H9 (cell line): ENCODE measurements around the gene FAM13A. TPM values are rescaled to one million over a fixed set of nuclear protein-coding genes. Genes with fewer than 3 reads are reported as not detected.

ENCODE experiments used
- DNase-seq: peaks from one replicate; pipeline ENCODE4 v3.0.0-alpha.2; 2017
- H2AFZ ChIP-seq: one replicate; pipeline ENCODE4 v1.6.1; 2013; ENCODE audit warnings: mild to moderate bottlenecking, low read length, control low read depth, moderate library complexity
- H2AK5ac ChIP-seq: 2 replicates; pipeline ENCODE4 v1.6.1; 2013; ENCODE audit warnings: low read length, control low read depth, mixed read lengths; ENCODE audit not compliant: insufficient read length
- H2BK120ac ChIP-seq: one replicate; pipeline ENCODE4 v1.6.1; 2013; ENCODE audit warnings: low read depth, mild to moderate bottlenecking, low read length, control low read depth, inconsistent platforms; ENCODE audit not compliant: poor library complexity, severe bottlenecking
- H2BK12ac ChIP-seq: 2 replicates; pipeline ENCODE4 v1.6.1; 2013; ENCODE audit warnings: low read length, control low read depth, mixed read lengths, low read depth; ENCODE audit not compliant: insufficient read length
- H2BK15ac ChIP-seq: 2 replicates; pipeline ENCODE4 v1.6.1; 2013; ENCODE audit warnings: low read depth, low read length, control low read depth
- H2BK20ac ChIP-seq: one replicate; pipeline ENCODE4 v1.6.1; 2013; ENCODE audit warnings: low read depth, mild to moderate bottlenecking, low read length, control low read depth, inconsistent platforms; ENCODE audit not compliant: poor library complexity, severe bottlenecking
- H2BK5ac ChIP-seq: 2 replicates; pipeline ENCODE4 v1.6.1; 2013; ENCODE audit warnings: low read length, control low read depth, mixed read lengths; ENCODE audit not compliant: insufficient read length
- H3K14ac ChIP-seq: 2 replicates; pipeline ENCODE4 v1.6.1; 2013; ENCODE audit warnings: low read length, control low read depth; ENCODE audit not compliant: insufficient read depth
- H3K18ac ChIP-seq: 2 replicates; pipeline ENCODE4 v1.6.1; 2013; ENCODE audit warnings: low read depth, mild to moderate bottlenecking, mixed read lengths, low read length, control low read depth; ENCODE audit not compliant: insufficient read length
- H3K23ac ChIP-seq: 2 replicates; pipeline ENCODE4 v1.6.1; 2013; ENCODE audit warnings: low read length, control low read depth, mixed read lengths, low read depth; ENCODE audit not compliant: insufficient read length
- H3K23me2 ChIP-seq: 2 replicates; pipeline ENCODE4 v1.6.1; 2013; ENCODE audit warnings: low read depth, mild to moderate bottlenecking, mixed read lengths, low read length, control low read depth; ENCODE audit not compliant: insufficient read length, poor library complexity, severe bottlenecking
- H3K27ac ChIP-seq: 2 replicates; pipeline ENCODE4 v1.5.1; 2013; ENCODE audit warnings: low read length, control low read depth, mixed read lengths, low read depth; ENCODE audit not compliant: insufficient read length
- H3K27me3 ChIP-seq: 2 replicates; pipeline ENCODE4 v1.6.1; 2013; ENCODE audit warnings: low read length, control low read depth, inconsistent platforms; ENCODE audit not compliant: insufficient read depth
- H3K4ac ChIP-seq: 2 replicates; pipeline ENCODE4 v1.6.1; 2013; ENCODE audit warnings: low read depth, mild to moderate bottlenecking, control low read depth, inconsistent platforms, low read length, moderate library complexity
- H3K4me1 ChIP-seq: 2 replicates; pipeline ENCODE4 v1.6.1; 2013; ENCODE audit warnings: low read length, control low read depth, inconsistent platforms; ENCODE audit not compliant: insufficient read depth
- H3K4me2 ChIP-seq: 2 replicates; pipeline ENCODE4 v1.6.1; 2013; ENCODE audit warnings: low read length, control low read depth, mixed read lengths; ENCODE audit not compliant: insufficient read length, insufficient read depth
- H3K56ac ChIP-seq: 2 replicates; pipeline ENCODE4 v1.6.1; 2013; ENCODE audit warnings: low read depth, mild to moderate bottlenecking, mixed read lengths, low read length, control low read depth; ENCODE audit not compliant: insufficient read length
- H3K79me1 ChIP-seq: 2 replicates; pipeline ENCODE4 v1.6.1; 2013; ENCODE audit warnings: low read depth, mild to moderate bottlenecking, moderate library complexity, low read length, control low read depth, inconsistent platforms; ENCODE audit not compliant: insufficient read depth, poor library complexity, severe bottlenecking
- H3K79me2 ChIP-seq: 2 replicates; pipeline ENCODE4 v1.6.1; 2013; ENCODE audit warnings: low read length, control low read depth, inconsistent platforms; ENCODE audit not compliant: insufficient read depth
- H3K9ac ChIP-seq: 2 replicates; pipeline ENCODE4 v1.6.1; 2013; ENCODE audit warnings: low read length, control low read depth, mixed read lengths; ENCODE audit not compliant: insufficient read length; ENCODE audit errors: extremely low read depth
- H3K9me3 ChIP-seq: one replicate; pipeline ENCODE4 v1.6.1; 2013; ENCODE audit warnings: low read depth, low read length, inconsistent platforms; ENCODE audit not compliant: control insufficient read depth
- H3T11ph ChIP-seq: one replicate; pipeline ENCODE4 v1.6.1; 2013; ENCODE audit warnings: mild to moderate bottlenecking, low read length, control low read depth, inconsistent platforms
- H4K20me1 ChIP-seq: one replicate; pipeline ENCODE4 v1.6.1; 2013; ENCODE audit not compliant: control insufficient read depth, insufficient read length, insufficient read depth
- H4K5ac ChIP-seq: 2 replicates; pipeline ENCODE4 v1.6.1; 2013; ENCODE audit warnings: low read depth, mild to moderate bottlenecking, mixed read lengths, low read length, control low read depth; ENCODE audit not compliant: insufficient read length
- H4K8ac ChIP-seq: replicated peaks from 2 replicates; pipeline ENCODE4 v1.6.1; 2013; ENCODE audit warnings: low read length, control low read depth, mixed read lengths, low read depth; ENCODE audit not compliant: insufficient read length
- H4K91ac ChIP-seq: 2 replicates; pipeline ENCODE4 v1.6.1; 2013; ENCODE audit warnings: low read depth, mild to moderate bottlenecking, moderate library complexity, mixed read lengths, low read length, control low read depth; ENCODE audit not compliant: insufficient read length
- H3K27ac Mint-ChIP-seq, 3 experiments: 2 replicates in 2 of 3; 3 replicates in 1 of 3; pipeline ENCODE4 v1.8.0; 2020 to 2021; ENCODE audit warnings: mixed read lengths in 3 of 3, mild to moderate bottlenecking in 1 of 3, moderate library complexity in 1 of 3
- H3K27me3 Mint-ChIP-seq: 2 replicates; pipeline ENCODE4 v1.8.0; 2021; ENCODE audit warnings: low read depth, mild to moderate bottlenecking, moderate library complexity, mixed read lengths
- H3K36me3 Mint-ChIP-seq, 3 experiments: 2 replicates in 2 of 3; 3 replicates in 1 of 3; pipeline ENCODE4 v1.8.0; 2020 to 2021; ENCODE audit warnings: low read depth in 3 of 3, mixed read lengths in 3 of 3; ENCODE audit not compliant: insufficient read depth in 1 of 3
- H3K4me1 Mint-ChIP-seq, 2 experiments: 2 replicates each; pipeline ENCODE4 v1.8.0; 2020; ENCODE audit warnings: mixed read lengths in 2 of 2
- H3K4me3 Mint-ChIP-seq, 2 experiments: 2 replicates in 1 of 2; 3 replicates in 1 of 2; pipeline ENCODE4 v1.8.0; 2020 to 2021; ENCODE audit warnings: mild to moderate bottlenecking in 2 of 2, mixed read lengths in 2 of 2, moderate library complexity in 1 of 2
- H3K9me3 Mint-ChIP-seq, 2 experiments: 2 replicates in 1 of 2; 3 replicates in 1 of 2; pipeline ENCODE4 v1.8.0; 2020; ENCODE audit warnings: mild to moderate bottlenecking in 2 of 2, mixed read lengths in 2 of 2, moderate library complexity in 1 of 2
- CTCF ChIP-seq: fragments of 200-600 bp; sonication (generic); conservative IDR thresholded peaks from 3 replicates; pipeline ENCODE4 v1.8.0; 2021; ENCODE audit warnings: antibody characterized with exemption, mild to moderate bottlenecking
- WGBS: extraction: QIAGEN DNeasy Blood & Tissue Kit; methylation state at CpG from one replicate; pipeline ENCODE4 v1.1.7; 2013; ENCODE audit warnings: missing lambda C conversion rate, low lambda C conversion rate, mixed read lengths; ENCODE audit not compliant: insufficient read length; ENCODE audit errors: extremely low coverage; 5-methylcytosine and 5-hydroxymethylcytosine counted together
- total RNA-seq: library from RNA; stranded (reverse); gene quantifications from 2 replicates; pipeline ENCODE4 v1.2.1, GENCODE V29; 2021

Gene FAM13A
- total RNA-seq, 1 experiment from 2014 or later = 12.7 TPM

- Histone ChIP-seq H2BK20ac (no peak overlapping the region), H2AK5ac (no peak overlapping the region), H2BK5ac (no peak overlapping the region), H3K9me3 (no peaks in the 10 kb centered on the region), H3K4me1 (no peaks in the 10 kb centered on the region), H4K8ac (no peak overlapping the region), H3K27ac (no peak overlapping the region), H2BK12ac (no peak overlapping the region), H3K18ac (no peak overlapping the region), H3K79me1 (no peaks in the 10 kb centered on the region), H3K79me2 (no peaks in the 10 kb centered on the region), H2BK120ac (no peak overlapping the region), H3K14ac (no peak overlapping the region), H4K91ac (no peak overlapping the region), H3K4ac (no peak overlapping the region), H4K20me1 (no peaks in the 10 kb centered on the region), H3K23ac (no peak overlapping the region), H3K56ac (no peak overlapping the region), H3K4me2 (no peak overlapping the region), H3K23me2 (no peaks in the 10 kb centered on the region), H4K5ac (no peak overlapping the region), H3K27me3 (no peaks in the 10 kb centered on the region), H3K9ac (no peak overlapping the region), H2AFZ (no peak overlapping the region), H2BK15ac (no peak overlapping the region), H3T11ph (no peak overlapping the region)
- no peak for DNase-seq
- H3K9me3 Mint-ChIP-seq = no peaks in the 10 kb centered on the region
- H3K4me1 Mint-ChIP-seq = no peaks in the 10 kb centered on the region
- no peak overlapping the region for H3K27ac Mint-ChIP-seq
- TF ChIP-seq CTCF = no peak
- peaks cover 0 to 5% (median 2%) of the 10 kb centered on the region in 3 experiments; a peak in 4 of 7 replicates for H3K36me3 Mint-ChIP-seq
- H3K27me3 Mint-ChIP-seq = no peaks in the 10 kb centered on the region
- no CpG with 5 or more reads among the region's 1 CpG for WGBS
- H3K4me3 Mint-ChIP-seq = no peak overlapping the region
These were observed 282.0 kb downstream of the FAM13A start for GRCh38 chr4:88775026-88775425.
